ENCODE data around the gene JSRP1. TPM values are rescaled to one million over a fixed set of nuclear protein-coding genes. Genes with fewer than 3 reads are reported as not detected.
"Not testable (repeated sequence)": the region's sequence is repeated elsewhere in the genome, so short reads cannot be mapped to it uniquely, and the experiment has no call there.

JSRP1 gene
- polyA plus RNA-seq, 3 donors = 0.52 to 0.68 (median 0.67) TPM

GRCh38 chr19:2283835-2284507 lies 27.8 kb upstream of the JSRP1 start:
- DNase-seq = no peak

DNA sequence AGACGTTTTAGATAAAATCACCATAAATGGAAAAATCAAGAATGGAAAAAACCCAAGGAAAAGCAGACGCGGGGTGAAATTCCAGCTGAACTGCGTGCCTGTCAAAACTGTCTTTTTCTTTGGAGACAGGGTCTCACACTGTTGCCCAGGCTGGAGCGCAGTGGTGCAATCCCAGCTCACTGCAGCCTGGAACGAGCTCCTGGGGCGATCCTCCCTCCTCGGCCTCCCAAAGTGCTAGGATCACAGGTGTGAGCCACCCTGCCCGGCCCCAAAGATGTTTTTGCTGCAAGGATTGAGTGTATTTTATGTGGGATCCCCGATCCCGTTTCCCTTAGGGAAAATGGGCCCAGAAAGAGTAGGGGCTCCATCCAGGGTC lies 26.6 kb upstream of the JSRP1 start:
- no peak for DNase-seq

DNA sequence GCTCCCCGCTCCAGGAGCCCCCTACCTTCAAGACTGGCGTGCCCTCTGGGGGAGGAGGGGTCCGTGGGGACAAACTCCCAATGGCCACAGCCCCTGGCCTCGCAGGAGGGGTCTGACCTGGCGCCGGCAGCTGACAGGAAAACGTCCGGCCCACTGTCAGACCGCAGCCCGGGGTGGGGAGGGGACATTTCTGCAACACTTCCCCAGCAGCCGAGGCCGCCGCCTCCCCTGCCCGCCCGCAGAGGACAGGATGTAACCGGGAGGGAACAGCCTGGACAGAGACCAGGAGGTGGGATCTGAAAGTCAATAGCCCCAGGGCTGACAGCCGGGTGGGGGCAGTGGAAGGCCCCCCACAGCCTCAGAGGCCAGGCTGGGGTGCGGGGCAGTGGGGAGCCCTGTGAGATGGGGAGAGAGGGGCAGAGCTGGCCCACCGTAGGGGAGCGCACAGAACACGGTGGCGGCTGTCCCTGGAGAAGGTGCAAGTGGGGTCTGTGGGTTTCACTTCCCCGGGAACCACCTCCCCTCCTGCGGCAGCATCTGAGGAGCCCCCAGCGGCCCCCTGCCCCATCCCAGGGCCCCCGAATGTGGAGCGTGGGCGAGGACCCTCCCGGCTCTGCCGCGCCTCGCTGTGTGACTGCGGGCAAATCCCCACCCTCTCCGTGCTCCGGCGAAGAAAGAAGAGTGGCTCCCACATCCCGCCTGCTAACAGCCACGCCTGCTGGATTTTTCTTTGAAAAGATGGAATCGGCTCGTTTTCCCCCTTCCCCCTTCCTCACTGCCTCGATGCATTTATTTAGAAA lies 26.0 kb upstream of the JSRP1 start, which contains the start of gene PEAK3:
Gene PEAK3, minus strand, starts transcription at position 114 of the 800 bp plus-strand sequence. CDS start 1,244 bp downstream, outside the sequence.
- no peak for DNase-seq

GRCh38 chr19:2281265-2282061 lies 25.2 kb upstream of the JSRP1 start:
- not testable (repeated sequence) for DNase-seq

DNA sequence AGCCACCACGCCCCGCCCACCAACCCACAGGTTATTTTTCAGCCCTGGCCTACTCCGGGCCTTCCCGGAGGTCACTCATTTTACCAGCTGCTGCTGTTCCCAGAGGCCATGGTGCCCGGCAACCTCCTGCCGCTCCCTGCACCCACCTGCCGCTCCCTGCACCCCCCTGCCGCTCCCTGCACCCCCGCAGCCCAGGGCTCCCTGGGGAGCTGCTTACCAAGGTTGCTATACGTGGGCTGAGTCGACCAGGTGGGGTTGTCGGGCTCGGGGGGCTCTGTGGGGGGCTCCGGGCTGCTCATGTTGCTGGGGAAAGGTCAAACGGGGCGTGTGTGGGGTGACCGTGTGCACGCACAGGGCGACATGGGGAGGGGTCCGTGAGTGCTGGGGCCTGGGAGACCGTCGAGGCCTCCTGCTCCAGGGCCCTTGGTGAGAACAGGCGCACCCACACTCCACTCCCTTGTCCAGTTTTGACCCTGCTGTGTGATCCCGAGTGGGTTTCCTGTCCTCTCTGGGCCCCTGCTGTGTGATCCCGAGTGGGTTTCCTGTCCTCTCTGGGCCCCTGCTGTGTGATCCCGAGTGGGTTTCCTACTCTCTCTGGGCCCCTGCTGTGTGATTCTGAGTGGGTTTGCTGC lies 24.5 kb upstream of the JSRP1 start:
- no peak for DNase-seq

DNA sequence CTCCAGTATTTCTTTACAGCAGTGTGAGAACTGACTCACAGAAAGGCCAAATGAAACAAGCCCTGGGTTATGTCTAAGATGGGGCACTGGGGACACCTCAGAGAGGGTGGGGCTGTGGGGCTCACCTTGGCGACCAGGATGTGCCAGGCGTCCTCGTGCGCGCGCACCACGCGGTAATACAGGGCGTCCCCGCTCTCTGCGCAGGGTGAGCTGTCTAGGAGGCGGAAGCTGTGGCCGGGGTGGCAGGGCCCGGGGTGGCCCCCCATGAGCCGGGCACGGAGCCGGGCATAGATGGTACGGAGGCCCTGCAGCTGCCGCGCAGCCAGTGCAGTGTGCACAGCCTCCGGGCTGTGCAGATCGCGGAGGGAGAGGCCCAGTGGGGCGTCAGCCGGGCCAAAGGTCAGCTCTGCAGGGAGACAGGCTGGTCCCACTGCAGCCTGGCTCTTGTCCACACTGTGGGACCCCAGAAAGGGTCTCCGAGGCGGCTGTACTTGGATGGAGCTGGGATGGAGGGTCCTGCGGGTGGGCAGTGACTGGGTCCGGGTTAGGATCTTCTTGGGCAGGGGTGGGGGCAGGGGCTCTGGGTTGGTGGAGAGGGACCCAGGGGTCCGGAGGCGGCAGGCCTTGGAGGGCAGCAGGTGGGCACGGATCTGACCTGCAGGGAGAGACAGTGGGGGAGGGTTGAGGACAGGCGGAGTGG lies 22.4 kb upstream of the JSRP1 start:
- DNase-seq = no peak

- DNase-seq = no peak
Observed at GRCh38 chr19:2277138-2277537, 20.9 kb upstream of the JSRP1 start.

DNA sequence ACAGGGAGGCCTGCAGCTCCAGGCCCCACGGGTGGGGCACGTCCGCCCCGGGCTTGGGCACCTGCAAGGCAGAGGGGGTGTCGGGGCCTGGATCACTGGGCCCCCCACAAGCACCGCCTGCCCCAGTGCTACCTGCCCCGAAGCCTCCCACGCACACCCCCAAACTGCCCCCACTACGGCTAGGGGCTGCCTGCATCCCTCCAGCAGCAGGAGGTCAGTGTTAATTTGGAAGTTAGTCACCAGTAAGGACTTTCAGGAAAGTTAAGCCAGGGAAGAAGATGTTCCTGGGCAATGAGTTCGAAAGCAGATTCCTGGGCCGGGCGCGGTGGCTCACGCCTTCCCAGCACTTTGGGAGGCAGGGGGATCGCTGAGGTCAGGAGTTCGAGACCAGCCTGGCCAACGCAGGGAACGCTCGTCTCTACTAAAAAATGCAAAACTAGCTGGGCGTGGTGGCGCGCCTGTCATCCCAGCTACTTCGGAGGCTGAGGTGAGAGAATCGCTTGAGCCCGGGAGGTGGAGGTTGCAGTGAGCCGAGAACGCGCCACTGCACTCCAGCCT lies 20.3 kb upstream of the JSRP1 start:
- no peak for DNase-seq

- DNase-seq = no peak
Observed at GRCh38 chr19:2275588-2276428, 19.6 kb upstream of the JSRP1 start.

- no peak for DNase-seq
Observed at GRCh38 chr19:2274931-2275535, 18.8 kb upstream of the JSRP1 start.

DNA sequence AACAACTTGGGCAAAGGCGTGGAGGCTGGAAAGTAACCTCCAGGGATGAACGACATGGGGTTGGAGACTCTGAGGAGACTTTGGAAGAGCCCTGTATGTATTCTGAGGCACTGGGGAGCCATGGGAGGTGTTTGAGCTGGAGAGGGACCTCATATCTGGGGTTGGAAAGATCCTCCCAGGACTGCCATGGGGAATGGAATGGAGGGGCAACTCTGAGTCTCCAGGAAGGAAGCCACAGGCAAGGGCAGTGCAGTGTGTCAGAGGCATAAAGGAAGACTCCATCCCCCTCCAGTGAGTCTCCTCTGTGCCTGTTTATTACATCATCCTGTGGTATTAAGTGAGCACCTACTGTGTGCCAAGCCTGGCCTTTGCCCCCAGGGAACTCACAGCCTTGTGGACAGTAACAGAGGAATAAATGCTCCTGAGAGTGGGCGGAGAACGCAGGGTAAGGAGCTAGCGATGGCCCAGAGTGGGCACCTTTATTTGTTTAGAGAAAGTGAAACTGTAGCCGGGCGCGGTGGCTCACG lies 18.0 kb upstream of the JSRP1 start:
- no peak for DNase-seq

- DNase-seq = no peak
Observed at GRCh38 chr19:2273356-2274184, 17.4 kb upstream of the JSRP1 start.

- no peak for DNase-seq
Observed at GRCh38 chr19:2271234-2272103, 15.3 kb upstream of the JSRP1 start.

- no peak for DNase-seq
Observed at GRCh38 chr19:2270423-2271233, 14.4 kb upstream of the JSRP1 start.

- DNase-seq = no peak
Observed at GRCh38 chr19:2270157-2270422, 13.9 kb upstream of the JSRP1 start.

DNA sequence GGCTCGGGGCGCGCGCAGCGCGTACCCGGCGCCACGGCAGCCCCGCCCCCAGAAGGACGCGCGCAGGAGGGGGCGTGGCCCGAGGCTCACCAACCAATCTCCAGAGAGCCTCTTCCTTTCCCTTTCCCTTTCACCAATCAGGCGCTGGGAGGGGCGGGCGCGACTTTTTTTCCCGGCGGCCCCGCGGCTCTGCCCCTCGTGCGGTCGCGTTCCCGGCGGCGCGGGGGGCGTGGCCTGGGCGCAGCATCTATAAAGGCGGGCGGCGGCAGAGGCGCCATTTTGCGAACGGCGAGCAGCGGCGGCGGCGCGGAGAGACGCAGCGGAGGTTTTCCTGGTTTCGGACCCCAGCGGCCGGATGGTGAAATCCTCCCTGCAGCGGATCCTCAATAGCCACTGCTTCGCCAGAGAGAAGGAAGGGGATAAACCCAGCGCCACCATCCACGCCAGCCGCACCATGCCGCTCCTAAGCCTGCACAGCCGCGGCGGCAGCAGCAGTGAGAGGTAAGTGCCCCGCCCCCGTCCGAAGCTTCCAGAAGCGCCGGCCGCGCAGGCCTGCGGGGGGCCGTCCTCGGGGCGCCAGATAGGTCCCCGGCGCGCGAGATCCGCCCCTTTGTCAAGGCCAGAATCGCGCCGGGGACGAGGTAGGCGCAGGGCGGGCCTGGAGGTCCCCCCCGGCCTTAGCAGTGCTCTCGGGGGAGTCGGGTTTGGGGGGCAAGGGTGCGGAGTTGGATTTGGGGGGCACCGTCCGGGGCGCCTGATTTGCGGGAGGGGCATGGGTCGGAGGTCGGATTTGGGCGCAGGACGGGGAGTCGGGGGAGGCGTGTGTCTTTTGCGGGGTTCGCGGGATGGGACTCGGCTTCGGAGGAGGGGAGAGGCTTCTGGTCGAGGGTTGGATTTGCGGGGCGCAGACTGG lies 13.3 kb upstream of the JSRP1 start:
- DNase-seq = peak; percentile 97

Measured in renal pelvis (tissue), 4 donors.